HepG2 (cell line): ENCODE data around the gene CCL19. TPM values are rescaled to one million over a fixed set of nuclear protein-coding genes. Genes with fewer than 3 reads are reported as not detected.

ENCODE experiments used
- ARNT2 ChIP-seq: sonication (generic); formaldehyde crosslinking; IDR thresholded peaks from 2 replicates; pipeline ENCODE4 v1.8.0; 2022; ENCODE audit warnings: mild to moderate bottlenecking, low read depth, missing genetic modification reagents, moderate library complexity
- CENPT ChIP-seq: sonication (generic); formaldehyde crosslinking; IDR thresholded peaks from 2 replicates; pipeline ENCODE4 v1.8.0; 2022; ENCODE audit warnings: low read depth, mild to moderate bottlenecking, moderate library complexity, missing genetic modification reagents
- DR1 ChIP-seq: sonication (generic); formaldehyde crosslinking; IDR thresholded peaks from 2 replicates; pipeline ENCODE4 v1.8.0; 2021; ENCODE audit warnings: mild to moderate bottlenecking, missing genetic modification reagents, inconsistent platforms
- GABPB1 ChIP-seq: IDR thresholded peaks from 2 replicates; pipeline ENCODE4 v1.6.1; 2016; ENCODE audit warnings: mild to moderate bottlenecking, missing genetic modification reagents, moderate library complexity, missing compliant biosample characterization
- GPN1 ChIP-seq: sonication (generic); formaldehyde crosslinking; IDR thresholded peaks from 2 replicates; pipeline ENCODE4 v1.5.1; 2020; ENCODE audit warnings: missing genetic modification reagents, borderline replicate concordance
- MBD4 ChIP-seq: IDR thresholded peaks from 2 replicates; pipeline ENCODE4 v1.6.1; 2012; ENCODE audit warnings: low read length, inconsistent platforms, borderline replicate concordance
- PRDM10 ChIP-seq: sonication (generic); formaldehyde crosslinking; IDR thresholded peaks from 2 replicates; pipeline ENCODE4 v1.4.0; 2020; ENCODE audit warnings: low read depth, missing genetic modification reagents
- TBX3 ChIP-seq: fragments of 450-650 bp; IDR thresholded peaks from 2 replicates; pipeline ENCODE4 v1.6.1; 2017; ENCODE audit warnings: antibody characterized with exemption, mild to moderate bottlenecking, inconsistent platforms, borderline replicate concordance
- TFE3 ChIP-seq: IDR thresholded peaks from 2 replicates; pipeline ENCODE4 v1.6.1; 2016
- USF2 ChIP-seq, 2 experiments: sonication (generic) in 1 of 2; formaldehyde crosslinking in 1 of 2; IDR thresholded peaks; 2 replicates each; pipeline versions ENCODE4 v1.5.1 to v1.6.1; 2011 to 2020; ENCODE audit warnings: borderline replicate concordance in 1 of 2, low read depth in 1 of 2, low read length in 1 of 2, mild to moderate bottlenecking in 1 of 2, missing genetic modification reagents in 1 of 2, moderate library complexity in 1 of 2
- ZNF407 ChIP-seq: sonication (generic); formaldehyde crosslinking; IDR thresholded peaks from one replicate; pipeline ENCODE4 v1.5.1; 2020; ENCODE audit warnings: mild to moderate bottlenecking, missing genetic modification reagents; ENCODE audit errors: not compliant biosample characterization
- ZNF619 ChIP-seq: sonication (generic); formaldehyde crosslinking; IDR thresholded peaks from 2 replicates; pipeline ENCODE4 v1.4.0; 2020; ENCODE audit warnings: mild to moderate bottlenecking, missing genetic modification reagents
- polyA plus RNA-seq, 8 experiments: library from polyadenylated mRNA; depleted of rRNA in 3 of 8; stranded (reverse) in 7 of 8; unstranded in 1 of 8; fragments of >200 nt; fragmentation: Illumina TruSeq in 4 of 8; extraction: Trizol in 4 of 8; gene quantifications; 2 replicates each; pipeline versions ENCODE4 v1.2.1 to v1.2.3, GENCODE V29; 2011 to 2016; ENCODE audit warnings: low read depth in 4 of 8, missing spikeins in 1 of 8, mixed read lengths in 1 of 8; ENCODE audit not compliant: insufficient read depth in 1 of 8
- total RNA-seq, 5 experiments: library from RNA; depleted of rRNA; stranded (reverse); fragments of >200 nt; fragmentation: Illumina TruSeq; extraction: Trizol; gene quantifications; 2 replicates each; pipeline ENCODE4 v1.2.3, GENCODE V29; 2016; ENCODE audit warnings: low read depth in 1 of 5

Gene CCL19
- total and polyA plus RNA-seq, 2 of the 13 experiments (the other 11 are each of a cell fraction or from before 2014, with no cell fraction given): not detected

- TF ChIP-seq ZNF407 (CRISPR knock-in tag) (peak; percentile 4), TBX3 (no peak), GPN1 (CRISPR knock-in tag) (no peak), PRDM10 (CRISPR knock-in tag) (no peak), GABPB1 (no peak), ZNF619 (no peak), MBD4 (no peak), DR1 (no peak), CENPT (CRISPR knock-in tag) (no peak), ARNT2 (no peak), USF2 (IDR thresholded peaks at IDR 0.05; ENCODE audit: low read depth, low read length) (no peak), USF2 (CRISPR knock-in tag; IDR thresholded peaks at IDR 0.05; ENCODE audit: borderline replicate concordance) (no peak; the same call in 1 of the 2 replicates), TFE3 (no peak)
These were observed 44.0 kb downstream of the CCL19 start (continued) for GRCh38 chr9:34647084-34647403.
